Lower lobe of right lung (tissue), 2 donors: ENCODE measurements around the gene RELT. TPM values are rescaled to one million over a fixed set of nuclear protein-coding genes. Genes with fewer than 3 reads are reported as not detected.
A peak's percentile ranks its signal among the peaks of the same experiment; 100 is the strongest.

ENCODE experiments used
- ATAC-seq, 2 donors: fragments of 200-7000 bp; cut with Tn5 transposase; one replicate each; pipeline ENCODE4 v1.9.1; 2020 to 2022; ENCODE audit warnings: mild to moderate bottlenecking in 2 of 2, moderate library complexity in 2 of 2
- DNase-seq: peaks from one replicate; pipeline ENCODE4 v3.0.0-alpha.2; 2020
- H3K27ac ChIP-seq: fragments of 200-600 bp; one replicate; pipeline ENCODE4 v1.8.0; 2022
- H3K27me3 ChIP-seq: fragments of 200-600 bp; one replicate; pipeline ENCODE4 v1.8.0; 2022; ENCODE audit warnings: low read depth
- H3K36me3 ChIP-seq: fragments of 200-600 bp; one replicate; pipeline ENCODE4 v1.8.0; 2022; ENCODE audit warnings: mild to moderate bottlenecking
- H3K4me1 ChIP-seq: fragments of 200-600 bp; one replicate; pipeline ENCODE4 v1.8.0; 2022
- H3K4me3 ChIP-seq: fragments of 200-600 bp; one replicate; pipeline ENCODE4 v1.8.0; 2022; ENCODE audit warnings: mild to moderate bottlenecking
- H3K9me3 ChIP-seq: fragments of 200-600 bp; one replicate; pipeline ENCODE4 v1.8.0; 2022
- CTCF ChIP-seq: fragments of 200-600 bp; IDR thresholded peaks from one replicate; pipeline ENCODE4 v1.8.0; 2022; ENCODE audit warnings: antibody characterized with exemption, mild to moderate bottlenecking
- intact Hi-C: fragments of 100-400 bp; cut with DNase I; formaldehyde crosslinking; loops from one replicate; pipeline ENCODE4 v1.11.0; 2022
- total RNA-seq: library from RNA; stranded (reverse); fragmentation: NEBNext Ultra II Directional; extraction: Animal tissue kit (Norgen Biotek cat#: 25700); gene quantifications from one replicate; pipeline ENCODE4 v1.2.1, GENCODE V29; 2021
- donor health status: DM: no; HTN: yes; CAD: no; lungs with severe emphysema.

The RELT gene
- total RNA-seq, 1 donor from 2014 or later: 15.4 TPM

GRCh38 chr11:73331138-73331916, 44.9 kb upstream of the RELT start:
- TF ChIP-seq CTCF: no peak
- ATAC-seq: no peak

GRCh38 chr11:73333173-73333572, 43.0 kb upstream of the RELT start:
- ATAC-seq: no peak
- H3K9me3 ChIP-seq: no peaks in the 10 kb centered on the region
- TF ChIP-seq CTCF: no peak
- DNase-seq: no peak
- H3K27me3 ChIP-seq: no peaks in the 10 kb centered on the region
- H3K4me3 ChIP-seq: no peak overlapping the region
- intact Hi-C loops: no loop called here
- H3K27ac ChIP-seq: peak overlapping the region; percentile 63
- no peaks in the 10 kb centered on the region for H3K36me3 ChIP-seq
- peaks cover 61% of the 10 kb centered on the region for H3K4me1 ChIP-seq

More at GRCh38 chr11:73331138-73331916, 44.9 kb upstream of the RELT start:
- no peak for DNase-seq
- H3K9me3 ChIP-seq: no peaks in the 10 kb centered on the region
- H3K27me3 ChIP-seq: no peaks in the 10 kb centered on the region
- no peak overlapping the region for H3K4me3 ChIP-seq
- peaks cover 66% of the 10 kb centered on the region for H3K4me1 ChIP-seq
- intact Hi-C loops: no loop called here
- peak overlapping the region; percentile 38 for H3K27ac ChIP-seq
- no peaks in the 10 kb centered on the region for H3K36me3 ChIP-seq

GRCh38 chr11:73333640-73334383, 42.4 kb upstream of the RELT start:
- no peak for ATAC-seq
- Histone ChIP-seq H3K36me3 (no peaks in the 10 kb centered on the region), H3K27me3 (no peaks in the 10 kb centered on the region), H3K4me1 (peaks cover 61% of the 10 kb centered on the region), H3K9me3 (no peaks in the 10 kb centered on the region), H3K4me3 (no peak overlapping the region), H3K27ac (peak overlapping the region; percentile 63)
- intact Hi-C loops: no loop called here
- no peak for TF ChIP-seq CTCF
- DNase-seq: no peak

- Histone ChIP-seq H3K27me3 (no peaks in the 10 kb centered on the region), H3K9me3 (no peaks in the 10 kb centered on the region), H3K4me1 (peaks cover 59% of the 10 kb centered on the region), H3K4me3 (no peak overlapping the region), H3K27ac (peak overlapping the region; percentile 63), H3K36me3 (no peaks in the 10 kb centered on the region)
- intact Hi-C loops: no loop called here
- TF ChIP-seq CTCF: no peak
- peak; percentile 55 to 69 for ATAC-seq
- no peak for DNase-seq
These were observed 41.6 kb upstream of the RELT start for GRCh38 chr11:73334384-73335203.

- peak; percentile 85 to 87 for ATAC-seq
- Histone ChIP-seq H3K9me3 (no peaks in the 10 kb centered on the region), H3K36me3 (no peaks in the 10 kb centered on the region), H3K27me3 (no peaks in the 10 kb centered on the region), H3K4me3 (no peak overlapping the region), H3K27ac (peak overlapping the region; percentile 63), H3K4me1 (peaks cover 51% of the 10 kb centered on the region)
- intact Hi-C loops: no loop called here
- peak; percentile 81 for DNase-seq
- peak; percentile 99 for TF ChIP-seq CTCF
These were observed 40.8 kb upstream of the RELT start for GRCh38 chr11:73335204-73335923.
